HG03097 (cell line): ENCODE data around the gene JADE2.

Experiments
- ATAC-seq: cut with Tn5 transposase; IDR thresholded peaks from one replicate; pipeline ENCODE4 v1.9.1; 2021; ENCODE audit not compliant: unreplicated experiment, low FRiP score

JADE2 gene

GRCh38 chr5:134566741-134567221 lies 41.3 kb downstream of the JADE2 start:
- no peak for ATAC-seq

DNA sequence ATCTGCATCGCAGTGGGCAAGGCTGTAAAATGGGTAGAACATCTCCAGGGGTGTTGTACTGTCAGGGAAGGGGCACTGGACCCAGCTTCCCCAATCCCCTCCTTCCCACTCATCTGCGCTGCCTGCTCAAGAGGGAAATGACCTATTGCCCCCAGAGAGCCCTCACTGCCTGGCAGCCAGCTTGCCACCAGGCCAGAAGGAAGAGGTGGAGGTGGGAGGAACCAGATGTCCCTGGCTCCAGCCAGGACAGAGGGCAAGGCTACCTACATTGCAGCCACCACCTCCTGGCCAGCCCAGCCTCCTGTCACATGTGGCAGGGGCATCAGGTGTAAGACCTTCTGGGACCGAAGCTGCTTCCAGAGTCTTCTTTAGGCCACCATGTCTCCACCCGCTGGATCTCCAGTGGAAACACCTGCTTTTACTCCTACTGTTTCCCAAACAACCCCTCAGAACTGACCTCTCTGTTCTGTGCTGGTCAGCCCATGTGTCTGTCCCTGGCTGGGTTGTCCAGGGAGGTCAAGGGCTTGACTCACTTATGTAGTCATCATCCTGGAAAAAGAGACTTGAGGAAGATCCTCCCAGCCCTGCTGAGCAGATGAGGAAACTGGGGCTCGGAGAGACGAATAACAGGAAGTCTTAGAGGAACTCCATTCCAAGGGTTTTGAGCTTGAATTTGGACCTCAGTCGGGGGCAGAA lies 42.3 kb downstream of the JADE2 start:
- ATAC-seq = no peak

DNA sequence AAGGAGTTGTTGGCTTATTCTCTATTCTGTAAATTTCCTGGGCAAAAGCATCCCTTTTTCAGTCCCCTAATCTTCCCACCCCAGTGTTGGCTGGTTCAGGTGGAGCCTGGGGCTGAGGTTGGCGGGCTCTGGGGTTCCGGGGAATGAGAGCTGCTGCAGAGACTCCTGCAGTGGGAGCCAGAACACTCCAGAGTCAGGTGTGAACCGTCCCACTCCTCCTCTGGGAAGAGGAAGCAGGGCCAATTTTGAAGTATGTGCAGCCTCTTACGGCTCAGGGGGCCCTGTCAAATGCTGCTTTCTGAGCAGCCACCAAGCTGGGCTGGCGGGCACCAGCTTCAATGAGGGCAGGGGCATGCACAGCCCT lies 42.8 kb downstream of the JADE2 start:
- no peak for ATAC-seq

DNA sequence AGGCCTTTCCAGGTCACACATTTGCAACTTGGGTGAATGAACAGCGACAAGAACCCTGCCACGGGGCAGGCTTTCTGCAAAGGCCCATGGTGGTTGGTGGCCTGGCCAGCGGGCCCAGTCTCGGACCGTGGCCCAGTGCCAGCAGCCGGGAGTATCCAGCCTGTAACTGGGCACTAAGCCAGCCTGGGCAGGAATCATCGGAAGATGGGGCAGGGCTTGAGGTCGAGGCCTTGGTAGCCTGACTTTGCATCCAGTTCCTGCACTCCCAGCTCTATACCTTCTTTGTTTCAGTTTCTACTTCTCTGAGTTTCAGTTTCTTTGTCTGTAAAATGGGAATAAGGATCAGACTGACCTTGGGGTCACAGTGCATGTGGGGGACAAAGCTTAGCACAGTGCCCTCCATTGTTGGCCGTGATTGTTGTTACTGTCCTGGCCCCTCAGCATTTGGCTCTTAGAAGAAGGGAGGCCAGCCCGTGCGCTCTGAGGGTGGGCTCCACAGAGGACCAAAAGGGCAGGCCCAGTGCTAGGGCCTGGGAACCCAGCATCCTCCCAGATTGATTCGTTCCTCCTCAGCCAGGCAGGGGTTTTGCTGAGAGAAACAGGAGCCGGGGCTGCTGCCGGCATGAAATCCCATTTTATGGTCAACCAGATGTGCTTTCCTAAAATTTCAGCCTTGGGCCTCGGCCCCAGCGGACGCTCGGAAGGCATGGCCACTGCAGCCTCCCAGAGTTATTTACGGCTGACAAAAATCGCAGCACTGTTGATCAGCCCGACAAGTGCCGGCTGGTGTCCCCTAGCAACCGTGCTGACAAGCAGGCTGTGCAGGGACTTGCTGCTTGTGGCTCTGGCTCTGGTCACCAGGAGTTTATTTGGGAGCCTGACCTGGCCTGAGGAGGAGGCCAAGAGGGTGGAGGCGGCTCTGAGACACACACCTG lies 43.6 kb downstream of the JADE2 start:
- ATAC-seq = no peak

DNA sequence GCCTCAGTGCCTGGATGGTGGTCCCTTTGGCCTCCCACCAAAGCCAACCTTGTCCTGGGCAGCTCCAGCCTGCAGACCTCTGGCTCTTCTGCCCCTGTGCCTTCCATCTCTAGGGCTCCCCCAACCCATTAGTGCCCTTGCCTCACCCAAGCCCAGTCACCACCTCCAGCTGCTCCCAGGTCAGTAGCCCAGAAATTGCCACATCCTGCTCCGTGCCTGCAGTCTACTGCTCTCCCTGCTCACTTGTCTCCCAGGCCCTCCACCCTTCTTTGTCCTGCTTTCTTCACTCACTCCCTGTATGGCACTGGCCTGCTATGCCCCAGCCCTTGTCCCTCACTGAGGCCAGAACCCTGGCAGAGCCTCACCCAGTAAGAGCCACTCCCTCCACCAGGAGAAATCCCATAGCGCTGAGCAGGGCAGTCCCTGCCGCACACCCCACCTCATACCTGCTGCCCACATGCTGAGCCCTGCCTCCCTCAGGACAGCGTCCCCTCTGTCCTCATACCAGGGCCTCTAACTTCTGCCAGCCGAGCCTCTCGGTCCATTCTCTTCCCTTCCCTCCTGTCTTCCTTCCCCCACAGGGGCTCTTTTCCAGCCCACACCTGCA lies 44.4 kb downstream of the JADE2 start:
- no peak for ATAC-seq

DNA sequence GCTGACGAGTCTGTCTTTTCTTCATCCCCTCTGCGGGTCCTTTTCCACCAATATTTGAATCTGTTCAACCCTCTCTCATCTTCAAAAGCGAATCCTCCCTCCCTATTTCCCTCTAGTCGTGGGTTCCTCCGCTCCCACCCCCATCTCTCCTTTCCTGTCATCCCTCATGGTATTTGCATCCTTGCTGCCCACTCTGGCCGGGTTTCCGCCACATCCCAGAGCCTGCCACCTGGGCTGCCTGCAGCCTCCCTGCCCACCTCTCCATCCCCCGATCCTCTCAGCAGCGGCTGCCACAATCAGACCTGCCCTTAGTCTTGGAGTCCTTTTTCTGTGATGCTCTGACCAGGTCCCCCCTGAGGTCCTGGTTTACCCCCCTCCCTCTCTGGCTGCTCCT lies 44.9 kb downstream of the JADE2 start:
- ATAC-seq = no peak

DNA sequence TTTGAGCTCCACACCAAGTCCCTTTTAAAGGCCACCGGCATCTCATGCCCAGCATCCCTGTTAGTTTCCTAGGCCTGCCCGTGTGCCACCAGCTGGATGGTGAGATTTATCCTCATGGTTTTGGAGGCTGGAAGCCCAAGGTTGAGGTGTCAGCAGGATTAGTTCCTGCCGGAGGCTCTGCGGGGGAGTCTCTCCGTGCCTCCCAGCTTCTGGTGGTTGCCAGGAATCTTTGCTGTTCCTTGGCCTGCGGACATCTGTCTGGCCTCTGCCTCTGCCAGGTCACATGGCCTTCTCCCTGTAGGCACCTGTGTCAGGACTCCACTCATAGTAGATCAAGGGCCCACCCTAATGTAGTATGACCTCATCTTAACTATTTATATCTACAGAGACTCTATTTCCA lies 45.4 kb downstream of the JADE2 start:
- ATAC-seq = no peak

DNA sequence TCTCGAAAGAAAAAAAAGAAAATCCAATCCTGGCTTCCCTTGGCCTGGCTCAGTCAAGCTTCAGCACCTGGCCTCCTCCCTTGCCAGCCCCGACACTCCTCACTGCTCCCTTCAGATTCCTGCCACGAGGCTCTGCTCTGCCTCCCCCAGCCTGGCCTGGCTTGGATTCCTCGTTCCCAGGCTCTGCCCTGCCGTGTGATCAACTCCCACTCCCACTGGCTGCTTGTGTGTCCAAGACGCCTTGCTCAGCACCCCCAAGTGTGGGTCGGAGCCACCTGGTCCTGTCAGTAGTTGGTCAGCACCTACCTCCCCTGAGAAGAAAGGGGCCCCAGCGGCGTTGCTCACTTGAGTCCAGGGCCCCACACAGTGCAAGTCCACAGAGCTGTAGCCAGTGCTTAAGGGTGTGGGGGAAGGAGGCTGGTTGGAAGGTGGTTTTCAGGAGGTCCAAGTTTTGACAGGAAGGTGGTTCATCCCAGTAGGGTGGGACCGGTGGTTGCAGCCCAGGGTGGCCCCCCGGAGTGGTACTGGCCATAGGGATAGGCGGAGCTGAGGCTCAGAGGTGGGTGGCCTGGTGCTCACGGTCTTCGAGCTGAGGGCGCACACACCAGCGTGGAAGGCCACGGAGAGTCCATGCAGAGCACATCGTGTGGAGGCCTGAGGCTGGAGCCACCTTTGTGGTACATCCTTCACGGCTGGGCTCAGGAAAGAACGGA lies 46.4 kb downstream of the JADE2 start:
- ATAC-seq = no peak

DNA sequence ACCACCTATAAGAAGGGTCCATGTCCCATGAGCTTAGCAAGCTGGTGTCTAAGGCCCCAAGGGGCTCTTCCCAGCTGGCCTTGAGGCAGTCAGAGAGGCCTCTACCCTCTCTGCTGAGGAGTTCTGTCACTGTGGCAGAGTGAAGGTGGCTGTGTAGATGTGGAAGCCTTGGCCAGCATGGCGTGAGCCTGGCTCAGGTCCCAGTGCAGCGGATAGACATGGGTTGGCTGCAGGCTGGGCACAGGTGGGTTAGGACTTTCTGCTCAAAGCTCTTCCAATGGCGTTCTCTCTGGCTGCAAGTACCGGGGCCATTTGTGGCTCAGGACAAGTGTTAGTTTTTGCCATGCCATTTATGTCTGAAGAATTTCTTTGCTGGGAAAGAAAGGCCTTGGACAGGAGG lies 47.3 kb downstream of the JADE2 start:
- ATAC-seq = no peak

GRCh38 chr5:134574521-134574920 lies 49.1 kb downstream of the JADE2 start:
- ATAC-seq = no peak

GRCh38 chr5:134575316-134575715 lies 49.8 kb downstream of the JADE2 start:
- no peak for ATAC-seq

DNA sequence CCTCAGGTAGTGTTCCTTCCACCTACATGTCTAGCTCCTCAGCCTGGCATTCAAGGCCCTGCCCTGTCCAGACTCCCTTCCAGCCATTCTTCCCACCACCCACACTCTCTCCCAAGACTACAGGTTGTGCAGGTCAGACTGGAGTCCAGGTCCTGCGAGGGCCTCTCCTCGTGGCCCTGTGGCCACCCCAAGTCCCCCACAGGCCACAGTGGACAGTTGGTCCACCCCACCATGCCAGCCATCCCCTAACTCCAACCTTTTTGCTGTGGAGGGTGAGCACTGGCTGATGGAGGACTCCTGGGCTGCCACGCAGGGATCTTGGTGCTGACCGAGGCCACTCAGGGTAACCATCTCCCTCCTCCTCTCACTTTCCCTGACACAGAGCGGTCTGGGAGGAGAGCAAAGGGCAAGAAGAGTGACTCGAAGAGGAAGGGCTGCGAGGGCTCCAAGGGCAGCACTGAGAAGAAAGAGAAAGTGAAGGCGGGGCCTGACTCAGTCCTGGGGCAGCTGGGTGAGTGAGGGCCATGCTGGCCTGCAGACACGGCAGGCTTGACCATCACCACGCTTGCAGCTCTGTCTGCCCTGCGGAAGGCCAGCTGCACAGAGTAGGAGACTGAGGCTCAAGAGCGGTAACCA lies 51.0 kb downstream of the JADE2 start:
- no peak for ATAC-seq

- ATAC-seq = no peak
Observed at GRCh38 chr5:134577022-134577795, 51.7 kb downstream of the JADE2 start.

GRCh38 chr5:134577796-134578577 lies 52.5 kb downstream of the JADE2 start:
- no peak for ATAC-seq

DNA sequence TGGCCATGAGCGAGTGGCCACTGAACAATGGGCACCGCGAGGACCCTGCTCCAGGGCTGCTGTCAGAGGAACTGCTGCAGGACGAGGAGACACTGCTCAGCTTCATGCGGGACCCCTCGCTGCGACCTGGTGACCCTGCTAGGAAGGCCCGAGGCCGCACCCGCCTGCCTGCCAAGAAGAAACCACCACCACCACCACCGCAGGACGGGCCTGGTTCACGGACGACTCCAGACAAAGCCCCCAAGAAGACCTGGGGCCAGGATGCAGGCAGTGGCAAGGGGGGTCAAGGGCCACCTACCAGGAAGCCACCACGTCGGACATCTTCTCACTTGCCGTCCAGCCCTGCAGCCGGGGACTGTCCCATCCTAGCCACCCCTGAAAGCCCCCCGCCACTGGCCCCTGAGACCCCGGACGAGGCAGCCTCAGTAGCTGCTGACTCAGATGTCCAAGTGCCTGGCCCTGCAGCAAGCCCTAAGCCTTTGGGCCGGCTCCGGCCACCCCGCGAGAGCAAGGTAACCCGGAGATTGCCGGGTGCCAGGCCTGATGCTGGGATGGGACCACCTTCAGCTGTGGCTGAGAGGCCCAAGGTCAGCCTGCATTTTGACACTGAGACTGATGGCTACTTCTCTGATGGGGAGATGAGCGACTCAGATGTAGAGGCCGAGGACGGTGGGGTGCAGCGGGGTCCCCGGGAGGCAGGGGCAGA lies 53.3 kb downstream of the JADE2 start:
- ATAC-seq = no peak

DNA sequence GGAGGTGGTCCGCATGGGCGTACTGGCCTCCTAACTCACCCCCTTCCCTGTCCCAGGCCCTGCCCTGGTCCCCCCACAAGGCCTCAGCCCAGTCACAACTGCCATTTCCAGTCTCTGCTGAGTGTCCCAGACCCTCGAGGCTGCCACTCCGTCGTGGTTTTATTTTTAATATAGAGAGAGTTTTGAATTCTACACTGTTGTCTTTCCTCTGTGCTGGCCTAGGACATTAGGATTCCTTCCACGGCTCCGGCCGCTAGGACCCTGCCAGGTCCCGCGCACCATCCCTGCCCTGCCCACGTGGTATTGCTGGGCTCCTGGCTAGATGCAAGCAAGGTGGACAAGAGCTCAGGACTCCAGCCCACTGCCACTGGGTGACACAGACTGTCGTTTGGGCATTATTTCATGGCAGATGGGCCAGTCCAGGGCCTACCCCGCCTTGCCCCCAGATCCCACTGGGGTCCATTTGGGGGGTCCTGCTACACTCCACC lies 53.9 kb downstream of the JADE2 start:
- ATAC-seq = no peak

- ATAC-seq = no peak
Observed at GRCh38 chr5:134580001-134580460, 54.6 kb downstream of the JADE2 start.
